ENCODE results near the gene TMEM11.
"Not testable (repeated sequence)": the region's sequence is repeated elsewhere in the genome, so short reads cannot be mapped to it uniquely, and the experiment has no call there.

The TMEM11 gene

DNA sequence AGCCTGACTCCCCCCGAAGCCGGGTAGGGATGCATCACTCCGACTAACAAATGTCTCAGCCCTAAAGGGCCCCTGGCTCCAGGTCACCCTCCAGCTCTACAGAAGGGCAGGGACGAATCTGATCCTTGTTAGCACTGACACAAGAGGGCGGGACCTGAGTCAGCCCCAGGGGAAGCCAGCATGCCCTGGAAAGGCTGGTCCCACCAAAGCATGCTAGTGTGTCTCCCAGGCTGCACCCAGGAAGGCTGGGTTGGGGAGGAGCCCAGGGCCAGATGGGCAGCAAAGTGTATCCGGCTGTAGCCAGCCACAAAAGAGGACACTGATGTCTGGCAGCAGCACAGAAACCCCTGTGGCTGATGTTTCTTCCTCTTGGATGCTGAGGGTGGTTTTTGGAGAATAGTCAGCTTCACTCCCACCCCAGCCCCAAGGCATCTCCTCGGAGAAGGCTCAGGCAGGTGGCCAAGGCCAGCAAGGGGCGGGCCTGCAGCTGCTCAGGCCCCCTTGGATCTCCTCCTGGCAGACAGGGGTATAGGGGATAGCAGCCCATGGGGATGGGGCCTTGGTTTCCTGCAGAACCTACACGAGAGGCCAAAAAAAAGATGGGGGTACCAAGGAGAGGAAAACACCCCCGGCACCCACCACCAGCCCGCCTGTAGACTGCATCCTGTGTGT lies 28.2 kb upstream of the TMEM11 start:
- no peak for DNase-seq (ENCODE audit: low read depth in 2 of 2)

DNA sequence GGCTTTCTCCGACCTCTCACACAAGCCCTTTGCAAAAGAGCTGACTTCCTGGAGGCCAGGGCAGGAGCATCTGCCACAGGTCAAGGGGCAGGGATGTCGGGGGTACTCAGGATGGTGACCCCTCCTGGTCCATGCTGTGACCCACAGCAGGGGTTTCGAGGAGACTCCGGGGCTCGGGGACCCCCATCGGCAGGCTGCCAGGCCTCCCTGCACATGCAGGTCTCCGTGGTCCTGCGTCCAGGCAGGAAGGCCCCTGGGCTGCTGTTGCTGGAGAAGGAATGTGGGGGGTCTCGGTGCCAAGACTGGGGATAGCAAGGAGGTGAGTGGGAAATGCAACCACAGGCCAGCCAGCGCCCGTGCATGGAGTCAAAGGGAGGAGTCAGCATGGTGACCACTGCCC lies 27.6 kb upstream of the TMEM11 start:
- DNase-seq (ENCODE audit: low read depth in 2 of 2) = no peak

DNA sequence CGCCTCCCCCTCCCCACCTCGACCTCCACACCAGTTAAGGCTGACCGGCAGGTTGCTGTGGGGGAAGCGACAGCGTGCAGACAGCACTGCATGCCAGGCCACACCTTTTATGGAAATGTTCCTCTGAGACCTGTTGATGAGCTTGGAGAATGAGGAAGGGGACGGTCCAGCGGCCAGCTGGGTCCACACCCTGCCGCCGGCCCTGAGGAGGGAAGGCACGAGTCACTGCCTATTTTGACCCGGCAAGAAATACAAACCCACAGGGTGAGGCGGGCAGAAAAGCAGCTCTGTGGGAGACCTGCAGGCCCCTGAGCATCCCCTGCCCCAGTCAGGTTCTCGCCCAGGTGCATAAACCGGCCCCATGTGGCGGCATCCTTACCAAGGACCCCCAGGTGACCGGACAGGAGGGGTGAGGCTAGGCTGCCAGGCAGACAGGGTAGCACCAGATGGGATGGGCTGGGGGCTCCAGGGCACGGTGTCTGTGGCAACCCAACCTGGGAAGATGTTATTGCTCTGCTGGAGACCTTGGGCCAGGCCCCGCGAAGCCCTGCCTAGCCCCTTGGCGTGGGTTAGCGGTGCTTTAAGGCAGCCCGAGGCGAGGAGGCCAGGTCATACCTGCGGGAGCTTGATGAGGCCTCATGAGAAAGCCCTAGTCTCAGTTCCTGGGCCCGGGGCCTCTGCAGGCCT lies 26.6 kb upstream of the TMEM11 start:
- DNase-seq (ENCODE audit: low read depth in 2 of 2) = no peak

DNA sequence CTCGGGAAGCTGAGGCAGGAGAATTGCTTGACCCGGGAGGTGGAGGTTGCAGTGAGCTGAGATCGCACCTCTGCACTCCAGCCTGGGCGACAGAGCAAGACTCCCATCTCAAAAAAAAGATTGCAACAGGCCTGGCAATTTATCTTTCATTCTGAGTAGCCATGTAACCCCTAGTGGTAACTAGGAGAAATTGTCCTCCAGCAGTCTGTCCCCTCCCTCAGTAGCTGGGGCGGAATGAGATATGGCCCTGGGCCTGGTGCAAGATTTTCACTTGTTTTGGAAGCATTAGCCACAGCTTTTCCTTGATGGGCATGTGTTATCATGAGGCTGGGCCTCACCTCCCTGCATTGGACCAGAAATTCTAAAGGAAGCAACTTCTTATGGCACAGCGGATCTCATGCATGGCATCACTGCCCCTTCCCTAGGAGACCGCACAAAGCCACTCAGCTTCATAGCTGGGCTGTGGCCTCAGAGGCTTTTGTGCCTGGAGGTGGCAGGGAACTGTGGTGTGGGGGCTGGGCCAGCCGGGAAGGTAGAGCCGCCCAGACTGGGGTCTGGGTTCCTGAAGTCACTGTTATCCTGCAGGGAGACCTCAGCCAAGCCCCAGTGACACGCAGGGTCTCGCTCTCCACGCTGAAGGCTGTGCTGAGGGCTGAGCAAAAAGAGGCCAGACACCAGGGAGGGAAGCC lies 25.9 kb upstream of the TMEM11 start:
- DNase-seq (ENCODE audit: low read depth in 2 of 2) = no peak

DNA sequence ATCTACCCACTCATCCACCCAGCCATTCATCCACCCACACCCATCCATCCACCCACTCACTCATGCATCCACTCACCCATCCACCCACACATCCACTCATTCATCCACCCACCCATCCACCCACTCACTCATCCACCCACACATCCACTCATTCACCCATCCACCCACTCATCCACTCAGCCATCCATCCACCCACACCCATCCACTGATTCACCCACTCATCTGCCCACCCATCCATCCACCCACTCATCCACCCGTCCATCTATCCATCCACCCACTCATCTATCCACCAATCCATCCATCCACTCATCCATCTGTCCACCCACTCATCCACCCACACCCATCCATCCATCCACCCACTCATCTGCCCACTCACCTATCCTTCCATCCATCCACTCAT lies 22.0 kb upstream of the TMEM11 start:
- no peak for DNase-seq (ENCODE audit: low read depth in 2 of 2)

DNA sequence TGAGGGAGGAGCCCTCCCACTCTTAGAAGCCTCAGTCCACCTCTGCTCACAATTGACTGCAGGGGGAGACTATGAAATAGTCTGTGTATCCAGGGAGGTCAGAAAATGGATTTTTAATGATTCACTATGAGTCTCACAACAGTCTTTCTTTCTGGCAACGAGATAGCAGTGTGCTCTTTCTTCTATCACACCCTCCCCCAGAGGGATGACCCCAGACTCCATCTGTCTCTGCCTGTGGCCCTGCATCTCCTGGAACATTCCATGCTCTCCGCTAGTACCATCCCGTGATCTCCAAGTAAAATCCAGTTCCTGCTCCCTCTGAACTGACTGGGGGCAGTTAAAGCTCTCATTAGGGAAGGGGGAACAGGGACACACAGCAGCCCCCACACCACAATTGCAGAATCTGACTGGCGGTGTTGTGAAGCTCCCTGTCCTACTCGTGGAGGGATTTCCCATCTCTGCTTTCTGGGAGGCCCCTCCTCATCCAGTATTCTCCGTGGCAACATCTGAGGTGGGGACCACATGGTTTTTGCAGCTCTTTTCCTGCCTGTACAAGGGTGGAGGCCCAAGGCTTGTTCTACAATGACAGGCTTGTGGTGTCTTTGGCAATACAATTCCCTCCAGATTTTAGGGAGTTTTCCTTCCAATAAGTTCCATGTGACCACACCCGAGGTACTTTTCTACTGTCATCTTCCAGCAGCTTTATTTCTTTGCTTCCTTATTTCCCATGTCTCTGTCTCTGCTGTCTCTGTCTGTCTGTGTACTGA lies 19.8 kb upstream of the TMEM11 start:
- no peak for DNase-seq (ENCODE audit: low read depth in 2 of 2)

DNA sequence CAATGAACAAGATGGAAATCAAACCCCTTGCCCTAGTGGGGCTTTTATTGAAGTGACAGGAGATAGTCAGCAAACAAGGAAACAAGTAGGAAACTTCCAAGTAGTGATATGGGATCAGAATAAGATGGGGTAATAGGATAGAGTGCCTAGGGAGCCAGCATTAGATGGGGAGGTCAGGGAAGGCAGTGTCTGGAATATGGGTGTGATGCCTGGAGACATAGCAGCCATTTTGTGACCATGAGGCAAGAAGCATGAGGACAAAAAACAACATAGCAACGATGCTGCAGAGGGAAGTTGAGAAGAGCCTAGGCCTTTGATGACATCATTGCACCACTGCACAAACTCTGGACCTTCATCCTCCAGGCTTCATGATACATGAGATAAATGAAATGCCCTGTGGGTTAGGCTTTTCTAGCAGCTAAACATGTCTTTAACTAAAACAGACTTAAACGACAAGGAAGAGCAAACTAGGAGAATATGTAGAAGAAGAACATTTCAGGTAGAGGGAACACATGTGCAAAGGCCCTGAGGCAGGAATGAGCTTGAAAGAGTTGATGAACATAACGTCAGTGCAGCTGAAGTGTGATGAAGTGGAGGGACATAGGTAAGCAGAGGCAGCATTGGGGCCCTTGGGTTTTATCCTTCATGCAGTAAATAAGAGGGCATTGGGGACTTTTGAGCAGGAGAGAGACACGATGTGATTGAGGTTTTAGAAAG lies 18.2 kb upstream of the TMEM11 start:
- no peak for DNase-seq (ENCODE audit: low read depth in 2 of 2)

DNA sequence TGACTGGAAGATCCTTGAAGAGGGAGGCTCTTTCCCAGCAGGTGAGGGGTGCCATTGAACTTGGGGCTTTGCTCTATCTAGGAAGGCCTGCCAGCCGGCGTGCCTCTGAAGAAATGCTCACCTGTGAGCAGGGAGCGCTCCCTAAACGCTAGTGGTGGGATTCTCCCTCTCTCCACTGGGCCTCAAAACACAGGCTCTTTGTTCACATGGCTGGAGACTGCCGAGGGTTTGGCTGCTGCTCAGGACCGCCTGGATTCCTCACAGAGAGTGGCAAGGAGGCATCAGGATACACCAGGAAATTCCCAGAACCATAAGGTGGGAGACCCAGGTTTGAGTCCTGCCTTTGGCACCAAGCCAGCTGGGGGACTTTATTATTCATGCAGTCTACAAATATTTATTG lies 17.6 kb upstream of the TMEM11 start:
- no peak for DNase-seq (ENCODE audit: low read depth in 2 of 2)

DNA sequence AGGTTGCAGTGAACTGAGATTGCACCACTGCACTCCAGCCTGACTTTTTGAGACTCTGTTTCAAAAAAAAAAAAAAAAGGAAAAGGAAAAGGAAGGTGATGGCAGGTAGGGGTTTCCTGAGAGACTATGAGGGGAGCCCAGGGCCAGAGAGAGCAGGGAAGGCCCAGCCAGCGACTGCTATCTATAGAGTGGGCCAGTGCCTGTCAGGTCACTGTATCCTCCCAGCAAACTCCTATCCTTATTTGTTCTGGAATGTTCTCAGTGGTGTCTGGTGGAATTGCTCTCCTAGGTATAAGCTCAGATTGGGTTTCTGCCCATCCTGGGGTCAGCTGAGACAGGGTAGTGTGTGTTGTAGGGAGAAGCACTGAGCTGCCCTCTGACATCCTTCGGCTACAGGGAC lies 14.9 kb upstream of the TMEM11 start:
- DNase-seq (ENCODE audit: low read depth in 2 of 2) = no peak

DNA sequence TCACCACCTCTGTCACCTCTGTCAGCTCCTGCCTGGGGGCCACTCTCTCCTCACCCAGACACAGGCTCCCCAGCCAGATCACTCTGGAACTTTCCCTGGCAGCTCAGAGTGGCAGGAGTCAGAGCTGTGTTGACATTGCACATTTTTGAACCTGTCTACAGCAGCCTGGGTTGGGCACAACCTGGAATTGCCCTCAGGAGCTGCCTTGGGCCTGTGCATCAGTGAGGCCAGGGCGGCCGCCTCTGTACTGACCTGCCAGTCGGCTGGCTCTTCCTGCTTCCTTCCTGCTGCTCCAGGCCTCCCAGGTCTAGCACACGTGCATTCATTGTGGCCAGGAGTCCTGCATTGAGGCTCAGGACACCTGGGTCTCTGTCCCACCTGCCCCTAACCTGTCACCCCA lies 14.2 kb upstream of the TMEM11 start:
- no peak for DNase-seq (ENCODE audit: low read depth in 2 of 2)

DNA sequence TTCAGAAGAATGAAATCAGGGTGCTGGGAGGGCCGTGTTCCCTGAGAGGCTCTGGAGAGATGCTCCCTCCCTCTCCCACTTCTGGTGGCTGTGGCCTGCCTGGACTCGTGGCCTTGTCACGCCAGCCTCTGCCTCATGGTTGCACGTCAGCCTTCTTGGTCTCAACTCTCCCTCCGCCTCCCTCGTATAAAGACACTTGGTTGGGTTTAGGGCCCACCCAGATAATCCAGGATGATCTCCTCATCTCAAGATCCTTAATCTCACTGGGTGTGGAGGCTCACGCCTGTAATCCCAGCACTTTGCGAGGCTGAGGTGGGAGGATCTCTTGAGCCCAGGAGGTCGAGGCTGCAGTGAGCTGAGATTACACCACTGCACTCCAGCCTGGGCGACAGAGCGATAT lies 13.3 kb upstream of the TMEM11 start:
- not testable (repeated sequence) for DNase-seq (ENCODE audit: low read depth in 2 of 2)

DNA sequence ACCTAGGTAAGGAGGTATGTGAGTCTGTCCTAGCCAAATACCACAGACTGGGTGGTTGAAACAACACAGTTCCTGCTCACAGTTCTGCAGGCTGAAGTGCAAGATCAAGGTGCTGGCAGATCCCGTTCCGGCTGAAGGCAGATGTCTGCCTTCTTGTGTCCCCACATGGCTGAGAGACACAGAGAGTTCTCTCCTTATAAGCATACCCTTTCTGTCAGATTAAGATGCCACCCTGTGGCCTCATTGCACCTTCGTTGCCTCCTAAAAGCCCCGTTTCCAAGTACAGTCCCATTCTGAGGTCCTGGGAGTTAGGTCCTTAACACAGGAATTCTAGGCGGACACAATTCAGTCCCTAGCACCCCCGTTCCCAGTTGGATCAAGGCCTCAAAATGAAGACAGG lies 9.1 kb upstream of the TMEM11 start:
- no peak for DNase-seq (ENCODE audit: low read depth in 2 of 2)

DNA sequence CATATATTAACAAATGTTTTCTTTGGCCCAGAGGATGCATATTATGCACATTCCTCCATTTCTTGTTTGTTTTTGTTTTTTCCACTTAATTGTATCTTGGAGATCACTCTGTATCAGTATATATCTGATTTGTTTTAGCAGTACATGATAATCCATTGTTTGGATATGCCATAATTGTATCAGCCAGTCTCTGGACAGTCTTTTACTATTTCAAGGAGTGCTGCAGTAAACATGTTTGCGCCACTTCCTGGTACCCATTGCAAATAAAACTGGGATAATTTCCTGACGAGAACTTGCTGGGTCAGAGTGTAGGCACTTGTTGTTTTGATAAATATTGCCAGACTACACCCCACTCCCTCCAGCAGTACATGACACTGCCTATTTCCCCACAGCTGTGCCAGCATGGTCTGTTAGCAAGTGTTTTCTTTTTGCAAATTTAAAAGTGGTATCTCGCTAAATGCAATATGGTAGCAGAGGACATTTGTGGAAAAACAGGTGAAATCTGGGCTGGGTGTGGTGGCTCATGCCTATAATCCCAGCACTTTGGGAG lies 4.9 kb upstream of the TMEM11 start:
- DNase-seq (ENCODE audit: low read depth in 2 of 2) = no peak

DNA sequence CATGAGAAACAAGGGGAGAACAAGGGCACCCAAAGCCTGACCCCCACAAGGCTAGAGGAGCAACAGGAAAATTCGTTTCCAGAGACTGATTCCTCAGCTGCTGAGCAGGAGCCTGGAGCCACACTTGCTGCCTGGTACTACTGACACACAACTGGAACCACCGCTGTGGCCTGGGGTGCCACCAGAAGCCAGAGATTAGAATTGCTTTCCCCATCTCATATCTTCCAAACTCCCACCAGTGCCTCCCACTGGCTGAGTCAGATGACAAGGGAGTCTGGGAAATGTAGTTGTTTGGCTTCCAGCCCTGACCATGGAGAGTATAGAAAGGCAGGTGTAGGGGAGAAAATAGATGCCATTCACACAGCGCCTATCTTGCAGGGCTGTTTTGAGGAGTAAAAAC lies 4.1 kb upstream of the TMEM11 start:
- no peak for DNase-seq (ENCODE audit: low read depth in 2 of 2)

DNA sequence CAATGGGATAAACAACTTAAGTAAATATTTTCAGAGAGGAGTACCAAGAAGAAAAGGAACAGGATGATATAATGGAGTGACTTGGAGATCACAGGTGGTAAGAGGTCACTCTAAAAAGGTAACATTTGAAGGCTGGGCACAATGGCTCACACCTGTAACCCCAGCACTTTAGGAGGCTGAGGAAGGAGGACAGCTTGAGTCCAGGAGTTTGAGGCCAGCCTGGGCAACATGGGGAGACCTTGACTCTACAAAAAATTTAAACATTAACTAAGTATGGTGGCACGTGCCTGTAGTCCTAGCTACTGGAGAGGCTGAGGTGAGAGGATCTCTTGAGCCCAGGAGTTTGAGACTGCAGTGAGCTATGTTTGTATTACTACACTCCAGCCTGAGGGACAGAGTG lies 3.4 kb upstream of the TMEM11 start:
- no peak for DNase-seq (ENCODE audit: low read depth in 2 of 2)

DNA sequence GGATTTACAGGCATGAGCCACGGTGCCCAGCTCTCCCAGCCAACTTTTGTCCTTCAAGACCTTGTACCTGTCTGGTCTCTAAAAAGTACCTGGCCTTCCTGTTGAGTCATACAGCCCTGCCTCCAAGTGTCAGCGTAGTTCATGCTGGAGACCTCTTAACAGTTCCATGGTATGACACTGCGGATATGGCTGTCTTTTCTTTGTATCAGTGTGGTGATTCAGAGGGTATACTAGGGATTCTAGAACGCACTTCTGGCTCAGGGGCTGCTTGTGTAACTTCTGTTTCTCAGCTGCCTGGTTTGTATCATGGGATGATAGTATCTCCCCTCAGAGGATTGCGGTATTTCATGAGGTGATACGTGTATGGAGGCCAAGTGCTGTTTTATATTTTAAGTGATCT lies 2.0 kb upstream of the TMEM11 start:
- no peak for DNase-seq (ENCODE audit: low read depth in 2 of 2)

DNA sequence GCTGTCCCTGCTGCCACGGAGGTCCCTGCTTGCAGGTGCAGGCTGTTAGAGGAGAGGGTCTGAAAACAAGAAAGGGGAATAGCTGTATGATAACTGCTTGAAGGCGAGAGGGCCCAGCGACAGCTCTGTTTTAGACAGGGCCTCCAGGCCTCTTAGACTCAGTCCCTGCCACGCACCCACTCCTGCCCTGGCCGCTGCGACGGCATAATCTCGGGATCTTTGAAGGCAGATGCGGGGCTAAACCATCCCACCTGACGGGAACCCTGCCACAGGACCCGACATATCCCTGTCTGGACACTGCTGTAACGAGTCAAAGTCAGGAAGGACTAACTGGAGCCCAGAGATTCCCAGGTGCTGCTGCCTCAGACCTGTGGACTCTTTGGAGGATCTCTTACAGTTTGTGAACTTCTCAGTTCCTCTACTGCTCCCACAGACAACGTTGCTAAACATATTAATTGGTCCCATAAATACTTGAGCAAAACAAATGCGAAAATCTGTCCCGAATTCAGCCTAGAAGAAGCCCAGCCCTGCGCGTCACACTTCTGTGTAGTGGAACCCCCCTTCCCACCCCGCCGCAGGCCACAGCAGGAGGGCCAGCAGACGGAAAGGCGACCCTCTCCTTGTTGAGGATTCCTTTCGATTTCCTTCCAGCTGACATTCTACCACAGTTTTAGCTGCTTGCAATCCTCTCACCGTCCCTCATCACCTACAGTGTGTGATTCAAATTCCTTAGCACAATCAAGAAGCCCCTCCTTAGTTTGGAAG lies 998 bp upstream of the TMEM11 start:
- DNase-seq (ENCODE audit: low read depth in 2 of 2) = no peak

DNA sequence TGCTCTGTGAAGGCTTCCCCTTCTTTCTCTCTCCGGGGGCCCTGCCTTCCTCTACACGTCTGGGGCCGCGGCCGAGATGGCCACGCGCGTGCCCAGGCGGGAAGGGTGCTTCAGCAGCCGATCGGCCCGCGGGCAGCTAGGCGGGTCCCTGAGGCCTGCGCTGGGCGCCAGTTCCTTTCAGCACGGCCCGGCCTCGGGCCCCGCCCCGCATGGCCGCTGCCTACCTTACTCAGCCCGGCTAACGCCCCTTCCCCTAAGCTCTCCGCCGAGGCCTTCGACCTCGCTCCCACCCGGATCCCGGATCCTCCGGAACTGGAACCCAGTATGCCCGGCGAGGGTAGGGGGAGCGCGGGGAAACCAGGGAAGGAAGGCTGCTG lies 335 bp downstream of the TMEM11 start:
- no peak for DNase-seq (ENCODE audit: low read depth in 2 of 2)

DNA sequence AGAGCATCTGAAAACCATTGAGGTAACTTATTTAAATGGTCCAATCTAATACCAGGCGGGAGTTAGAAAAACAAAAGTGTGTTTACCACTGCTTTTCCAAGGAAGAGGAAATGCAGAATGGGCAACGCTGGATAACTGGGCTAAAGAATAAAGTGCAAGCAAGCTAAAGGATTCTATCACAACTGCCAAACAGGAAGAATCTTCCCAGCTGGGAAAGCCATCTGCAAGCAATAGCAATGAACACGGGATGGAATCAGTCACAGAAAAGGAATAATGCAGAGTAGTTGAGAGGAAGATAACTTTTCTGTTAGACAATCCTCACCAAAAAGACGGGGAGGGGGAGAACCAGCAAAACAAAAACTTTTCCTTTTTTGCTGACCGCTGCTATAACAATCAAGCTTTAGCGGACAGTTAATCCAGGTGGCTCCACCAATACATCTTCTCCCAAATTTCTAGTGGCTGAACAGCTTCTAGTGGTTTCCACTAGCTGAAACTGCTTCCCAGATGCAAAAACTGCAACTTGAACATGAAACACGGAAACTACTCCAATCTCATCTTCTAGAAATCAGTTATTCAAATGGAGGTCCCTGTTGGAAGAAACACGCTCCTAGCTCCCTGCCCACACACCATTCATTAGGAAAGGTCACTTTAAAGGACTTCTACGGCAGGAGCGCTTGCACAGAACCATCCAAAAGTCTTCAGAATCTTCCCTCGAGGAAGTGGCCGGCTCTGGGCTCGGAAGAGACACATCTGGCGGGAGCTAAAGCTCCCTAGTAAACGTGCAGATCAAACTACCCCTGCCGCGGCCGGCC lies 929 bp downstream of the TMEM11 start:
- DNase-seq (ENCODE audit: low read depth in 2 of 2) = no peak
